GM12878 (cell line): ENCODE results near the gene SVIL. TPM values are rescaled to one million over a fixed set of nuclear protein-coding genes. Genes with fewer than 3 reads are reported as not detected.
"Not testable (repeated sequence)": the region's sequence is repeated elsewhere in the genome, so short reads cannot be mapped to it uniquely, and the experiment has no call there.

Experiments
- ATAC-seq: fragments of 200-7000 bp; cut with Tn5 transposase; 3 replicates; pipeline ENCODE4 v1.9.1; 2020; ENCODE audit warnings: mild to moderate bottlenecking, moderate library complexity
- BruUV-seq: library from RNA; stranded (reverse); fragments of 400-500 nt; replicated peaks from 2 replicates; lab custom pipeline; 2021; lab: Mats Ljungman, UMichigan
- CTCF ChIA-PET: fragments of 300-600 bp; sonication (Branson Sonifier 250); formaldehyde crosslinking; extraction: SDS; loops from one replicate; lab custom pipeline; 2021; ENCODE audit warnings: inconsistent platforms; lab: Yijun Ruan, JAX
- POLR2A ChIA-PET: fragments of 350-600 bp; formaldehyde crosslinking; extraction: SDS; loops from one replicate; lab custom pipeline; 2021; ENCODE audit warnings: inconsistent platforms; lab: Charles Lee
- RAD21 ChIA-PET: fragments of 300-600 bp; sonication (Branson Sonifier 250); formaldehyde crosslinking; loops from one replicate; lab custom pipeline; 2023; ENCODE audit warnings: antibody characterized with exemption; ENCODE audit not compliant: unreplicated experiment; lab: Charles Lee
- SMC1A ChIA-PET: fragments of 300-600 bp; sonication (Branson Sonifier 250); formaldehyde crosslinking; loops from one replicate; lab custom pipeline; 2023; ENCODE audit not compliant: unreplicated experiment, uncharacterized antibody; lab: Charles Lee
- DNase-seq: peaks from one replicate; pipeline ENCODE4 v3.0.0-alpha.2; 2011; ENCODE audit warnings: low read depth, low spot score
- FAIRE-seq: peaks from 3 replicates; lab custom pipeline; 2011; peaks lifted over from hg19 to GRCh38; lab: Jason Lieb, UNC
- H2AFZ ChIP-seq: 2 replicates; pipeline ENCODE4 v1.6.0; 2011; ENCODE audit warnings: low read depth, low read length, control low read depth; ENCODE audit not compliant: control insufficient read depth
- H3K27ac ChIP-seq: 2 replicates; pipeline ENCODE4 v1.5.1; 2011; ENCODE audit warnings: control low read depth; ENCODE audit not compliant: control insufficient read depth, insufficient read depth
- H3K27me3 ChIP-seq, 2 experiments: replicated peaks in 1 of 2; 2 replicates each; pipeline versions ENCODE4 v1.6.0 to v1.6.1; 2011; ENCODE audit warnings: low read length in 1 of 2; ENCODE audit not compliant: control insufficient read depth in 2 of 2, insufficient read depth in 2 of 2
- H3K36me3 ChIP-seq, 2 experiments: 2 replicates each; pipeline ENCODE4 v1.5.1; 2011; ENCODE audit warnings: low read length in 1 of 2; ENCODE audit not compliant: control insufficient read depth in 2 of 2, insufficient read depth in 2 of 2
- H3K4me1 ChIP-seq: 2 replicates; pipeline ENCODE4 v1.6.1; 2011; ENCODE audit warnings: mild to moderate bottlenecking, low read length, moderate library complexity, mixed read lengths; ENCODE audit not compliant: control insufficient read depth, insufficient read depth
- H3K4me2 ChIP-seq: 2 replicates; pipeline ENCODE4 v1.6.0; 2011; ENCODE audit warnings: control low read depth; ENCODE audit not compliant: control insufficient read depth, insufficient read depth
- H3K4me3 ChIP-seq: fragments of 200-600 bp; sonication (generic); 2 replicates; pipeline ENCODE4 v1.5.1; 2016
- H3K79me2 ChIP-seq: 2 replicates; pipeline ENCODE4 v1.6.0; 2011; ENCODE audit warnings: low read length; ENCODE audit not compliant: control insufficient read depth, insufficient read depth
- H3K9ac ChIP-seq: 2 replicates; pipeline ENCODE4 v1.8.0; 2011; ENCODE audit warnings: low read length, control low read depth, mixed read lengths; ENCODE audit not compliant: control insufficient read depth, insufficient read depth
- H3K9me3 ChIP-seq: replicated peaks from 3 replicates; pipeline ENCODE4 v1.5.1; 2011; ENCODE audit warnings: mild to moderate bottlenecking, low read length; ENCODE audit not compliant: control insufficient read depth, insufficient read depth
- H4K20me1 ChIP-seq: 2 replicates; pipeline ENCODE4 v1.6.0; 2011; ENCODE audit not compliant: control insufficient read depth, insufficient read depth
- BACH1 ChIP-seq: fragments of 450-650 bp; IDR thresholded peaks from 2 replicates; pipeline ENCODE4 v1.6.1; 2017; ENCODE audit warnings: mild to moderate bottlenecking, borderline replicate concordance
- HDGF ChIP-seq: fragments of 450-650 bp; IDR thresholded peaks from 2 replicates; pipeline ENCODE4 v1.6.1; 2016; ENCODE audit warnings: antibody characterized with exemption
- RUNX3 ChIP-seq: IDR thresholded peaks from 2 replicates; pipeline ENCODE4 v1.6.1; 2012; ENCODE audit warnings: low read length, inconsistent platforms
- SPI1 ChIP-seq: IDR thresholded peaks from 2 replicates; pipeline ENCODE4 v1.6.1; 2011; ENCODE audit warnings: low read depth, mild to moderate bottlenecking, low read length, moderate library complexity, borderline replicate concordance; ENCODE audit not compliant: insufficient read depth
- USF1 ChIP-seq: IDR thresholded peaks from 2 replicates; pipeline ENCODE4 v1.6.1; 2011; ENCODE audit warnings: borderline replicate concordance, low read depth, mild to moderate bottlenecking, moderate library complexity, mixed read lengths, low read length; ENCODE audit not compliant: insufficient read depth; ENCODE audit errors: extremely low read length
- ZSCAN29 ChIP-seq: fragments of 450-650 bp; IDR thresholded peaks from 2 replicates; pipeline ENCODE4 v1.6.1; 2017; ENCODE audit warnings: mild to moderate bottlenecking, moderate library complexity
- WGBS: methylation state at CpG from one replicate; pipeline ENCODE4 v1.1.6; 2016; ENCODE audit warnings: low lambda C conversion rate; ENCODE audit not compliant: insufficient replicate concordance, insufficient coverage; ENCODE audit errors: missing lambda C conversion rate; 5-methylcytosine and 5-hydroxymethylcytosine counted together
- in situ Hi-C: fragments of 300-500 bp; cut with MboI; formaldehyde crosslinking; loops from 9 replicates; pipeline ENCODE4 v1.14.3; 2018; ENCODE audit warnings: mixed read lengths
- intact Hi-C: fragments of 100-400 bp; cut with micrococcal nuclease; formaldehyde crosslinking; loops from one replicate; pipeline ENCODE4 v1.14.2; 2022; ENCODE audit not compliant: unreplicated experiment
- polyA plus RNA-seq, 11 experiments: library from polyadenylated mRNA; depleted of rRNA in 4 of 11; unstranded in 6 of 11; stranded (reverse) in 5 of 11; fragments of >200 nt; fragmentation: Nextera tagmentation in 4 of 11; fragmentation: Illumina TruSeq in 1 of 11; extraction: Ambion mirVana in 4 of 11; extraction: Trizol in 1 of 11; gene quantifications; 1 replicate in 1 of 11; 2 replicates in 10 of 11; pipeline versions ENCODE4 v1.2.1 to v1.2.3, GENCODE V29; 2011 to 2016; ENCODE audit warnings: inconsistent platforms in 2 of 11, missing spikeins in 2 of 11, low read depth in 1 of 11
- total RNA-seq, 4 experiments: library from RNA; depleted of rRNA in 3 of 4; stranded (reverse); fragments of >200 nt in 3 of 4; fragmentation: Illumina TruSeq in 1 of 4; extraction: Trizol in 1 of 4; gene quantifications; 2 replicates each; pipeline versions ENCODE4 v1.2.1 to v1.2.3, GENCODE V29; 2013 to 2021
- TF ChIP-seq, protein P1 (sequence below): fragments of 450-650 bp; IDR thresholded peaks from 2 replicates; pipeline ENCODE4 v1.6.1; 2016; ENCODE audit warnings: mild to moderate bottlenecking
- TF ChIP-seq, protein P2 (sequence below): fragments of 450-650 bp; IDR thresholded peaks from 2 replicates; pipeline ENCODE4 v1.6.1; 2017; ENCODE audit warnings: mild to moderate bottlenecking, moderate library complexity

The SVIL gene
- total and polyA plus RNA-seq, 10 of the 15 experiments (the other 5 are each of a cell fraction or from before 2014, with no cell fraction given) = 0.22 to 1.9 (median 0.87) TPM

GRCh38 chr10:29587102-29587749 is 47.5 kb downstream of the SVIL start:
- DNase-seq, SMC1A ChIA-PET, H2AFZ ChIP-seq, H3K4me2 ChIP-seq, POLR2A ChIA-PET, H3K27ac ChIP-seq, ATAC-seq, in situ Hi-C loops, FAIRE-seq, intact Hi-C loops, H3K79me2 ChIP-seq, H3K36me3 ChIP-seq, BruUV-seq, H3K9me3 ChIP-seq, H3K27me3 ChIP-seq, H3K4me1 ChIP-seq, H3K9ac ChIP-seq, H4K20me1 ChIP-seq, RAD21 ChIA-PET, H3K4me3 ChIP-seq: not testable (repeated sequence)
- CTCF ChIA-PET = interaction anchor here (1.2 kb wide), 1 partner anchor 74 kb away, joined by 3 read pairs; no protein-coding TSS in a partner anchor
- 49% methylated on average over 10 of the region's 15 CpGs for WGBS

- POLR2A ChIA-PET = no interaction called here
- in situ Hi-C loops (no loop called here), intact Hi-C loops (no loop called here)
- ATAC-seq = no peak
- BruUV-seq = no TSS peak
- Histone ChIP-seq H3K27ac (no peak overlapping the region), H2AFZ (no peak overlapping the region), H3K4me3 (no peak overlapping the region), H3K36me3 (no peaks in the 10 kb centered on the region), H3K4me1 (no peaks in the 10 kb centered on the region), H3K4me2 (no peak overlapping the region), H3K9me3 (no peaks in the 10 kb centered on the region), H4K20me1 (no peaks in the 10 kb centered on the region), H3K9ac (no peak overlapping the region), H3K79me2 (no peaks in the 10 kb centered on the region), H3K27me3 (no peaks in the 10 kb centered on the region)
- DNase-seq = no peak
- SMC1A ChIA-PET = no interaction called here
- RAD21 ChIA-PET = no interaction called here
- no peak for FAIRE-seq
- CTCF ChIA-PET = interaction anchor here (1.0 to 1.2 kb wide), 2 partner anchors 11 to 73 kb away, joined by 3 read pairs; no protein-coding TSS in a partner anchor
- WGBS = 65% methylated on average over 4 of the region's 4 CpGs
- TF ChIP-seq HDGF = no peak
- TF ChIP-seq, protein P1, sequence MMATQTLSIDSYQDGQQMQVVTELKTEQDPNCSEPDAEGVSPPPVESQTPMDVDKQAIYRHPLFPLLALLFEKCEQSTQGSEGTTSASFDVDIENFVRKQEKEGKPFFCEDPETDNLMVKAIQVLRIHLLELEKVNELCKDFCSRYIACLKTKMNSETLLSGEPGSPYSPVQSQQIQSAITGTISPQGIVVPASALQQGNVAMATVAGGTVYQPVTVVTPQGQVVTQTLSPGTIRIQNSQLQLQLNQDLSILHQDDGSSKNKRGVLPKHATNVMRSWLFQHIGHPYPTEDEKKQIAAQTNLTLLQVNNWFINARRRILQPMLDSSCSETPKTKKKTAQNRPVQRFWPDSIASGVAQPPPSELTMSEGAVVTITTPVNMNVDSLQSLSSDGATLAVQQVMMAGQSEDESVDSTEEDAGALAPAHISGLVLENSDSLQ = no peak
- TF ChIP-seq BACH1 = no peak
- TF ChIP-seq RUNX3 = no peak
- no peak for TF ChIP-seq SPI1
- TF ChIP-seq USF1 = no peak
- no peak for TF ChIP-seq ZSCAN29
- TF ChIP-seq, protein P2, sequence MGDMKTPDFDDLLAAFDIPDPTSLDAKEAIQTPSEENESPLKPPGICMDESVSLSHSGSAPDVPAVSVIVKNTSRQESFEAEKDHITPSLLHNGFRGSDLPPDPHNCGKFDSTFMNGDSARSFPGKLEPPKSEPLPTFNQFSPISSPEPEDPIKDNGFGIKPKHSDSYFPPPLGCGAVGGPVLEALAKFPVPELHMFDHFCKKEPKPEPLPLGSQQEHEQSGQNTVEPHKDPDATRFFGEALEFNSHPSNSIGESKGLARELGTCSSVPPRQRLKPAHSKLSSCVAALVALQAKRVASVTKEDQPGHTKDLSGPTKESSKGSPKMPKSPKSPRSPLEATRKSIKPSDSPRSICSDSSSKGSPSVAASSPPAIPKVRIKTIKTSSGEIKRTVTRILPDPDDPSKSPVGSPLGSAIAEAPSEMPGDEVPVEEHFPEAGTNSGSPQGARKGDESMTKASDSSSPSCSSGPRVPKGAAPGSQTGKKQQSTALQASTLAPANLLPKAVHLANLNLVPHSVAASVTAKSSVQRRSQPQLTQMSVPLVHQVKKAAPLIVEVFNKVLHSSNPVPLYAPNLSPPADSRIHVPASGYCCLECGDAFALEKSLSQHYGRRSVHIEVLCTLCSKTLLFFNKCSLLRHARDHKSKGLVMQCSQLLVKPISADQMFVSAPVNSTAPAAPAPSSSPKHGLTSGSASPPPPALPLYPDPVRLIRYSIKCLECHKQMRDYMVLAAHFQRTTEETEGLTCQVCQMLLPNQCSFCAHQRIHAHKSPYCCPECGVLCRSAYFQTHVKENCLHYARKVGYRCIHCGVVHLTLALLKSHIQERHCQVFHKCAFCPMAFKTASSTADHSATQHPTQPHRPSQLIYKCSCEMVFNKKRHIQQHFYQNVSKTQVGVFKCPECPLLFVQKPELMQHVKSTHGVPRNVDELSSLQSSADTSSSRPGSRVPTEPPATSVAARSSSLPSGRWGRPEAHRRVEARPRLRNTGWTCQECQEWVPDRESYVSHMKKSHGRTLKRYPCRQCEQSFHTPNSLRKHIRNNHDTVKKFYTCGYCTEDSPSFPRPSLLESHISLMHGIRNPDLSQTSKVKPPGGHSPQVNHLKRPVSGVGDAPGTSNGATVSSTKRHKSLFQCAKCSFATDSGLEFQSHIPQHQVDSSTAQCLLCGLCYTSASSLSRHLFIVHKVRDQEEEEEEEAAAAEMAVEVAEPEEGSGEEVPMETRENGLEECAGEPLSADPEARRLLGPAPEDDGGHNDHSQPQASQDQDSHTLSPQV = no peak
Observed at GRCh38 chr10:29586509-29586908, 48.3 kb downstream of the SVIL start.
